NCI-H1436 (cell line): ENCODE measurements around the gene SMTN.
"Not testable (repeated sequence)": the region's sequence is repeated elsewhere in the genome, so short reads cannot be mapped to it uniquely, and the experiment has no call there.

Experiments
- DNase-seq: peaks from one replicate; lab custom pipeline; 2025; lab: John Stamatoyannopoulos, UW

SMTN gene

DNA sequence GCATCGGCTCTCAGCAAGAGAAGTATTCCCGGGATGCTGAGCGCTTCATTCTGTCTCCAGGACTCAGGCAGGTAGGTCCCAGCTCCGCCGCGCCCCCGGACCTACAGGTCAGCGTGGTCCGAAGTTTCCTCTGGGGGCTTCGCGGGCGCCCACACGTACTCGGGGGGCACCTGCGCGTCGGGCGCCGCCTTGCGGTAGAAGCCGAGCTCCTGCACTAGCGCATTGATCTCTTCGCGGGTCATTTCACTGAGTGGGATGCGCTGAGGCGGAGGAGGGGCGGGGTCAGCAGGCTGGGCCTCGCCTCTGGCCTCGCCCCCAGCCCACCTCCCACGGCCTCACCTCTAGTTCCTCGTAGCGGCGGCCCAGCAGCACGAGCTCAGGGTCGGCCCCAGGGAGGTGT is 23.8 kb downstream of the SMTN start:
- no peak for DNase-seq

GRCh38 chr22:31105282-31105929 is 24.3 kb downstream of the SMTN start:
- DNase-seq = no peak

DNA sequence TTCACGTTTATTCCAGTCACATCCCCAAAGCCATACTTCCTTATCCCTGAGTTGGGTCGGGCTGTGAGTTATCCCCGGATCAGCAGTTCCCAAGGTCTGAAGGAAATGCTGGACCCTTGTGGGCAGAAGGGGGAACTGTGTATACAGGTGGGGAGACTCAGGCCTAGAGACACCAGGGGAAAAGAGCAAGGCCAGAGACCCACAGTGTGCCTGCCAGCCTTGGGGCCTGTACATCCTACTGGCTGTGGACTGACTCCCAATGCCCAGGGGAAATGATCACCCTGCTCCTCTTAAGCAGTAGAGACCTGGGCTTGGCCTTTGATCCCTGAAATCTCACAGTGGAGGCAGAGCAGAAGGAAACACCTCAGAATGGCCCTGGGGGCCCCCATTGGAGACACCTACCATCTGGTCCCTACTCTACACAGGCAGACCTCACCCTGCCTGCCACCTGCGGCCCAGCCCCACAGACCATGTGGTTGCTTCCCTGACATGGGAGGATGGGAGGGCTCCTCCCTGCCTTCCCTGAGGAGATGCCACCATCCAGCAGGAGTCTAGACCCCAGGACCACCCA is 25.0 kb downstream of the SMTN start:
- DNase-seq = no peak

DNA sequence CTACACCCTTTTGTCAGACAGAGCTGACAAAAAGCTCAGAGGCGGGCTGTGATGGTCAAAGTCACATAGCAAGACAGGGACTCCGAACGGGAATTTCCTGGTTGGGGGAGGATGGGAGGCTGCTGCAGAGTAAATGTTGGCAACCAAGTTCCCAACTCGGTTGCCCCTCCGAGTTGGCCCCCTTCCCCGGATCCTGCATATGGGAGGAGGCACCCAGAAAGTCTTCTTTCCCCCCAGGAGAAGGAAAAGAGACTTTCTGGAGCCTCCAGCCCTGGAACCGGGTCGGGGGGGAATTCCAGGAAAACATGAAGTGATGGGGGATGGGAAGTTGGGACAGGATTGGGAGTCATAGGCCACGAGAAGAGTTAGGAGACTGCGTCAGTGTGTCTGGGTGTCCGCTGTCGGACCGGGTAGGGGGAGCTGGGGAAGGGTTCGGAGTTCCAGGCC is 25.6 kb downstream of the SMTN start:
- no peak for DNase-seq

GRCh38 chr22:31107178-31107893 is 26.2 kb downstream of the SMTN start, which contains the start of gene SELENOM:
Gene SELENOM, minus strand, starts transcription at chr22:31107568. Its CDS starts 63 bp downstream, at chr22:31107505.
- peak; percentile 91 for DNase-seq

- no peak for DNase-seq
Measured at GRCh38 chr22:31107894-31108218, 26.7 kb downstream of the SMTN start.

- DNase-seq = not testable (repeated sequence)
Measured at GRCh38 chr22:31112547-31113091, 31.5 kb downstream of the SMTN start.

DNA sequence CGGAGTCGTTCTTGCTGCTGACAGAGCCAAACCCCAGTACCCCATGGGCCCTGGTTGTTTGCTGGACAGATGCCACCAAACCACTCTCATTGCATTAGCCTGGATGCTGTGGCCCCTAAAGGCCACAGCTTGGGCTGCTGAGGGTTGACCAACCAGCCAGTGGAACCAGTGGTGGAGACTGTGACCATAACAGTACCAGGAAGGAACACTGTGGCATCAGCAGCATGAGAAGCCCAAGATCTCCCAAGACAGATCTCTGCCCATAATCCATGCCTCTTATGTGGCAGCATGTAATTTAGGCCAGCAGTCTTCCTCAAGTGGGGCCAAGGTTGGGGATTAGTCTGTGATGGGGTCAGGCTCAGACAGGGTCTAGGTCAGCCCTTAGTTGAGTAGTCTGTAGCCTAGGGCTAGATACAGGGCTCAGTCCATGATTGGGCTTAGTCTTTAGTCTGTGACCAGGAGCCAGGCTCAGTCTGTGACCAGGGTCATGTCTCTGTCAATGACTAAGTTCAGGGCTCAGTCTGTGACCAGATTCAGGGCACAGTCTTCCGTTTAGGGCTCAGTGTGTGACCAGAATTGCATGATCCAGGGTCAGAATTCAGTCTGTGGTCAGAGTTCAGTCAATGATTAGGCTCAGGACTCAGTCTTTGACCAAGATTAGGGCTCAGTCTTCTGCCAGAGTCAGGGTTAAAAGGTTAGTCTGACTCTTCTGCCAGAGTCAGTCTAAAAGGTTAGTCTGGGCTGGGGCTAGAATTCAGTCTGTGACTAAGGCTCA is 37.1 kb downstream of the SMTN start:
- no peak for DNase-seq

GRCh38 chr22:31119026-31119717 is 38.1 kb downstream of the SMTN start:
- no peak for DNase-seq

DNA sequence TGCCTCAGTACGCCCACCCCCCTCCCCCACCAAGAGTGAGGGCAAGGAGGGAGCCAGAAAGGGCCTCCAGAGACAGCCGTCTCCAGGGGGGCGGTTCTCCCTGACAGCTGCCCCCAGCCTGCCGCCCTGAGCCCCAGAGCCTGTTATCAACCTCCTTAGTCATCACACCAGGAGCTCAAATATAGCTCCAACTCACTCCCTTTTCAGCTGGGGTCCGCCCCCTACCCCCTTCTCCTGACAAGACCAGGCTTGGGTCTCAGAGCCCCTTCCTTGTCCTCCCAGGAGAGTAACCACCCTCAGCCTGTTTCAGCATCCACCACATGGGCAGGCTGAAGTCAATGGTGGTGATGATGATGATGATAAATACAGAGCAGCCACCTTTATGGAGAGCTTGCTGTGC is 39.1 kb downstream of the SMTN start:
- DNase-seq = no peak

DNA sequence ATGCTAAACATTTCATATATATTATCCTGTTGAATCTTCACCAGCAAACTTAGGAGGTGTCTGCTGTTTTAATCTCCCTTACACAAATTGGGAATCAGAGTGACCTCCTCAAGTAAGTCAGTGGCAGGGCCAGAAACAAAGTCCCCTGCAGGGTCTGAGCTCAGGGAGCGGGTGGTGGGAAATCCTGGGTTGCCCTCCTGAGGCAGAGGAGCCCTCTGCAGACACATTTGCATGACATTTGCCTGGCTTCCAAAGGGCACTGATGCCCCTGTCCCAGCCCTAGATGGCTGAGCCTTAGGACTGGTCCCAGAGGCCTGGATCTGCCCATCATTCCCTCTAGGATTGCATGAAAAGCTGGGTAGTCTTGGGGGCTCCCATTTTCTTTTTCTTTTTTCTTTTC is 39.5 kb downstream of the SMTN start:
- no peak for DNase-seq

DNA sequence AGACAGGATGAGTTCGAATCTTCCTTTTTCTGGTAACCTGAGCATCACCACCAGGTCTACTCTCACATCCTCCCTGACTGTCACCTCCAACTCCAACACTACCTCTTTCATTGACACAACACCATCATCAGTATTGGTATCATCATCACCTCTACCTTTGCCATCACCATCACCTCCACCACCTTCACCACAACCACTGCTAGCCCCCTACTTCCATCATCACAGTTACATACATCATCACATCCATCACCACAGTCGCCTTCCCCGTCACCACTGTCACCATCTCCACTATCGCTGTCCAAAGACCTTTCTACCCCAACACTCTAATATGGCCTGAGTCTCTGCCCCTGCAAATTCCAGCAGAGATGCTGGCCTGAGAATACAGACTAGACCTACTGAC is 40.3 kb downstream of the SMTN start:
- no peak for DNase-seq

DNA sequence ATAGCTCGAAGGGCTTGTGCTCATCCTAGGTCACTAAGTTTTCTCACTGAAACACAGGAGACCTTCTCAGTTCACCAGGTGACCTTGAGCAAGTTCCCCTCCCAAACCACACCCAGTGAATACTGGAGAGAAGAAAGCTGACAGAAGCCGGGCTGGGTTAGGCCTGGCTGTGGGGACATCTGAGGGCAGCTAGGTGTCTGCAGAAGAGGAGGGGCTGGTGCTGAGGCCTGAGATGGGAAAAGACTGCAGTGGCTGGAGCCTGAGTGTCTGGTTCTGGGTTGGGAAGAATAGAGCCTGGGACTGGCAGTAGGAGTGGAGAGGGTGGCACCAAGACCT is 41.0 kb downstream of the SMTN start:
- DNase-seq = no peak

DNA sequence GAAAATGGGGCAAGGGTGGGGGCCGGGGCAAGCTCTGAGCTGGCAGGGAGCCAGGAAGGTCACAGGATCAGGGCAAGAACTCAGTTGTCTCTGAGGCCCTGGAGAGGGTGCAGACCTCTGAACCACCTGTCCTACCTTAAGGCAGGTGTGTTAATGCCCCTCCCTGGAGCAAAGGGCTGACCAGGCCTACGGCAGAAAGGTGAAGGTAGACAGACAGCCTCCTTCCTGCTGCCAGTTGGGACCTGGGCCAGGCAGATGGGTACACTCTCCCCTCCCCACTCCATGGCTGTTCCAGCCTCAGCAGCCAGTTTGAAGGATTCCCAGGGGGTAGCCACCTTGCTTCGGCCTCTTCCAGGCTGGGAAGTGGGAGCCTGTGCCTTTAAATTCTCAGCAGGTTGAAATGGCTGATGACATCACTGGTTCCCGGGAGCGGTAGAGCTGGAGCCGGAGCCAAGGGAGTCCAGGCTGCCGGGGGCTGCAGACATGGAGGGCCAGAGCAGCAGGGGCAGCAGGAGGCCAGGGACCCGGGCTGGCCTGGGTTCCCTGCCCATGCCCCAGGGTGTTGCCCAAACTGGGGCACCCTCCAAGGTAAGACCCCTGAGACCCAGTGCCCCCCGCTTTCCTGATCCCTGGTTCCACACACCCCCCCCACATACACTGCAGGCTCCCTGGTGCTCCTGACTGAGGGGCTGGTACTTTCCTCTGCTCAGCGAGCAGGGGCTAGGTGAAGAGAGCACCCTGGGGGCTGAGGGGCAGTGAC is 41.6 kb downstream of the SMTN start, which contains the start of gene INPP5J:
Gene INPP5J (plus strand): TSS at position 435 of the 760 bp plus-strand sequence. CDS start 49 bp downstream, at position 484.
- DNase-seq = peak; percentile 54

- no peak for DNase-seq
Measured at GRCh38 chr22:31123292-31123602, 42.1 kb downstream of the SMTN start.

- no peak for DNase-seq
Measured at GRCh38 chr22:31124290-31124689, 43.2 kb downstream of the SMTN start.

DNA sequence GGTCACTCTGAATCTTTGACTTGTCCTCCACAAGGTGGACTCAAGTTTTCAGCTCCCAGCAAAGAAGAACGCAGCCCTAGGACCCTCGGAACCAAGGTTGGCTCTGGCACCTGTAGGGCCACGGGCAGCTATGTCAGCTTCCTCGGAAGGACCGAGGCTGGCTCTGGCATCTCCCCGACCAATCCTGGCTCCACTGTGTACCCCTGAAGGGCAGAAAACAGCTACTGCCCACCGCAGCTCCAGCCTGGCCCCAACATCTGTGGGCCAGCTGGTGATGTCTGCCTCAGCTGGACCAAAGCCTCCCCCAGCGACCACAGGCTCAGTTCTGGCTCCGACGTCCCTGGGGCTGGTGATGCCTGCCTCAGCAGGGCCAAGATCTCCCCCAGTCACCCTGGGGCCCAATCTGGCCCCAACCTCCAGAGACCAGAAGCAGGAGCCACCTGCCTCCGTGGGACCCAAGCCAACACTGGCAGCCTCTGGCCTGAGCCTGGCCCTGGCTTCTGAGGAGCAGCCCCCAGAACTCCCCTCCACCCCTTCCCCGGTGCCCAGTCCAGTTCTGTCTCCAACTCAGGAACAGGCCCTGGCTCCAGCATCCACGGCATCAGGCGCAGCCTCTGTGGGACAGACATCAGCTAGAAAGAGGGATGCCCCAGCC is 43.8 kb downstream of the SMTN start:
- no peak for DNase-seq

DNA sequence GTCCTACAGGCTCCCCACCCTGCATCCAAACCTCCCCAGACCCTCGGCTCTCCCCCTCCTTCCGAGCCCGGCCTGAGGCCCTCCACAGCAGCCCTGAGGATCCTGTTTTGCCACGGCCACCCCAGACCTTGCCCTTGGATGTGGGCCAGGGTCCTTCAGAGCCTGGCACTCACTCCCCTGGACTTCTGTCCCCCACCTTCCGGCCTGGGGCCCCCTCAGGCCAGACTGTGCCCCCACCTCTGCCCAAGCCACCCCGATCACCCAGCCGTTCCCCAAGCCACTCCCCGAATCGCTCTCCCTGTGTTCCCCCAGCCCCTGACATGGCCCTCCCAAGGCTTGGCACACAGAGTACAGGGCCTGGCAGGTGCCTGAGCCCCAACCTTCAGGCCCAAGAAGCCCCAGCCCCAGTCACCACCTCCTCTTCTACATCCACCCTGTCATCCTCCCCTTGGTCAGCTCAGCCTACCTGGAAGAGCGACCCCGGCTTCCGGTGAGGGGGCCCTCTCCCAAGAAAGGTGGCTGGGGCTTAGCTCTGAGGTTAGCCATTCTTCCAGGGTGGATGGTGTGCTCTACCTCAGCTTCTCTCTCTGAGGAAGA is 44.5 kb downstream of the SMTN start:
- no peak for DNase-seq

DNA sequence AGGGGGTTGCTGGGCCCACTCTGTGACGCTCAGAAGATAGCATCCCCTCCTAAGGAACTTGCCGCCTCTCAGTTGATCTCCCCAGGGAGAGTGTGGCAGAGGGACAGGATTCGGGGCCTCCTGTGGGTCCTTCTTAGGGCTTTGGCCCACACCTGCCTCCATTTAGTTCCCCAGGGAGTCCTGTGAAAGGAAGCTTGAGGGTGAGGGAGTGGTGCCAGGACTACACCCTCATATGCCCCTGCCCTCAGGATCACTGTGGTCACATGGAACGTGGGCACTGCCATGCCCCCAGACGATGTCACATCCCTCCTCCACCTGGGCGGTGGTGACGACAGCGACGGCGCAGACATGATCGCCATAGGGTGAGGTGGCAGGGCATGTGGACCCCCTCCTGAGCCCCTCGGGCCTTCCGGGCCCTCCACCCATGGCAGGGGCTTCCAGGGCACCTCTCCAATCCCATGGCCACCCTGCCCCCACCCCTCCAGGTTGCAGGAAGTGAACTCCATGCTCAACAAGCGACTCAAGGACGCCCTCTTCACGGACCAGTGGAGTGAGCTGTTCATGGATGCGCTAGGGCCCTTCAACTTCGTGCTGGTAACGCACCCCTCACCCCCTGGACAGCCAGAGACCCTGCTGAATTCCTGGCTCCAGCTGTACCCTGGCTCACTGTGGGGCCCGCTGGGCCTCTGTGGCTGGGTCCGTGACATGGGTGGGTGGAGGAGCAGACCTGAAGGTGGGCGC is 45.2 kb downstream of the SMTN start:
- peak; percentile 17 for DNase-seq

DNA sequence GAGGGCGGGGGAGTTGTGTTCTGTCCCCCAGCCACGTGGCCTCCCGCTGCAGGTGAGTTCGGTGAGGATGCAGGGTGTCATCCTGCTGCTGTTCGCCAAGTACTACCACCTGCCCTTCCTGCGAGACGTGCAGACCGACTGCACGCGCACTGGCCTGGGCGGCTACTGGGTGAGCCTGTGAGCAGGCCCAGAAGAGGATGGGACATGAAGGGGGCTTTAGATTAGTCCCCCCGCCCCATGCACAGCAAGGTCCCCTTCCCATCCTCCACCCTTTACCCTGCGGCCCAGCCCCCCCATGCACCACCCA is 45.7 kb downstream of the SMTN start:
- DNase-seq = no peak
